Epithelial cell of esophagus (primary cell): ENCODE measurements around the gene BCL2L2.
A peak's percentile ranks its signal among the peaks of the same experiment; 100 is the strongest.

Experiments
- DNase-seq: peaks from one replicate; pipeline ENCODE4 v3.0.0; 2010; ENCODE audit warnings: low read depth
- H3K4me3 ChIP-seq: 2 replicates; pipeline ENCODE4 v1.5.1; 2011; ENCODE audit warnings: mild to moderate bottlenecking, low read length, control low read depth
- TF ChIP-seq, protein P1 (sequence below): IDR thresholded peaks from 2 replicates; pipeline ENCODE4 v1.5.1; 2011; ENCODE audit warnings: low read depth, mild to moderate bottlenecking, low read length, control low read depth, inconsistent platforms; ENCODE audit not compliant: insufficient read depth; ENCODE audit errors: missing control alignments

Gene BCL2L2

DNA sequence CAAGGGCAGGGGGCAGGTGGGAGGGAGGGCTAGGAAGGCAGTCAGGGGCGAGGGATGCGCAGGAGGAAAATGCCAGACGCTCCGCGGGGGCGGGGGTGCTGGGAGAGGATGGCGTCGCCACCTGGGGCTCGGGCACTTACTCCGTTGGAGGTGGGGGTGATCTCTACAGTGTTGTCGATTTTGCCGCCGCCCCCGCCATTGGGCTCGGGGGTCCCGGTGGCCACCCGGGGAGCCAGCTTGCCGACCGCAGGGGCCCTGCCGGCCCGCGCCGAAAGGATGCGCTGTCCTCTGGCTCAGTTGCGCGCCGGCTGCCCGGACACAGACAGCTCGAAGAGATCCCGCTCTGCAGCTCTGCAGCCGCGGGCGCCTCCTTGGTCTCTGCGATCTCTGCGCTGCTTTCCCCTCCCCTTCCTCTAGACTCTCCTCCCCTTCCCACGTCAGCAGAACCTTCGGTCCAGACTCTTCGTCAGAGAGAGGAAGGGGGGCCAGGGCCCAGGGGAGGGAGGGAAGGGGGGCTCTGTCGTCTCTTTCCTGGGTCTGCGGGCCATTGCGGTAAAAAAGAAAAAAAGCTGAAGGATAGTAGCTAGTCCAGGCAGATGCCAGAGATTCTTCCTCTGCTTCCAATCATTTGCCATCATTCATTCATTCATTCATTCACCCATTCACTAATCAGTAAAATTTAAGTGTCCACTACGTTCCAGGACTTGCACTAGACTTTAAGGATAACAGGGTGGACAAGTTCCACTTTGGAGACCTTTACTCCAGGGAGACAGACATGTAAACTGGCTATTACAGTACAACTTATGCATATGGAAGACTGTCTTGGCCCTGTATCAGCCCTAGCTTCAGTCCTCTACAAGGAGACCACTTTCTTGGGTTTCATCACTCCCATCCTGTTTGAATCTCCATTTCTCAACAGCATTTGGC lies 46.1 kb downstream of the BCL2L2 start, which contains the start of gene SLC22A17:
SLC22A17 (minus strand) TSS at position 382 of the 927 bp plus-strand sequence.
- H3K4me3 ChIP-seq = peak within 1 kb of the TSS; percentile 48
- TF ChIP-seq, protein P1, sequence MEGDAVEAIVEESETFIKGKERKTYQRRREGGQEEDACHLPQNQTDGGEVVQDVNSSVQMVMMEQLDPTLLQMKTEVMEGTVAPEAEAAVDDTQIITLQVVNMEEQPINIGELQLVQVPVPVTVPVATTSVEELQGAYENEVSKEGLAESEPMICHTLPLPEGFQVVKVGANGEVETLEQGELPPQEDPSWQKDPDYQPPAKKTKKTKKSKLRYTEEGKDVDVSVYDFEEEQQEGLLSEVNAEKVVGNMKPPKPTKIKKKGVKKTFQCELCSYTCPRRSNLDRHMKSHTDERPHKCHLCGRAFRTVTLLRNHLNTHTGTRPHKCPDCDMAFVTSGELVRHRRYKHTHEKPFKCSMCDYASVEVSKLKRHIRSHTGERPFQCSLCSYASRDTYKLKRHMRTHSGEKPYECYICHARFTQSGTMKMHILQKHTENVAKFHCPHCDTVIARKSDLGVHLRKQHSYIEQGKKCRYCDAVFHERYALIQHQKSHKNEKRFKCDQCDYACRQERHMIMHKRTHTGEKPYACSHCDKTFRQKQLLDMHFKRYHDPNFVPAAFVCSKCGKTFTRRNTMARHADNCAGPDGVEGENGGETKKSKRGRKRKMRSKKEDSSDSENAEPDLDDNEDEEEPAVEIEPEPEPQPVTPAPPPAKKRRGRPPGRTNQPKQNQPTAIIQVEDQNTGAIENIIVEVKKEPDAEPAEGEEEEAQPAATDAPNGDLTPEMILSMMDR = no peak
- peak; percentile 74 for DNase-seq

DNA sequence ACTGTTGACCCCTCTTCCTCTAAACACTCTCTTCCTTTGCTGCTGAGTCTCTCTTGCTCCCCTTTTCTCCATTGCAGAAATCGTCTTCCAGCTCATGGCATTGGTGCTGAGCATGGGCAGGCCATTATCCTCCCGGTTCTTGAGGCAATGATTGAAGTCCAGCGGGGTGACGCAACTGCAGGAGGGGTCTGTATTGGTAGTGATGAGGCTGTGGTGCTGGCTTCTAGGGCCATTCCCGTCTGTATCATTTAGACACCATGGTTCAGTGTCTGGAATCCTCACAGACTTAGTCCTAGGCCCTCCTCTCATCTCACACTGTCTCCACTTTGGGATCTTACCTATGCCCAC lies 46.8 kb downstream of the BCL2L2 start:
- TF ChIP-seq, protein P1 = no peak
- no peak overlapping the region for H3K4me3 ChIP-seq
- no peak for DNase-seq

DNA sequence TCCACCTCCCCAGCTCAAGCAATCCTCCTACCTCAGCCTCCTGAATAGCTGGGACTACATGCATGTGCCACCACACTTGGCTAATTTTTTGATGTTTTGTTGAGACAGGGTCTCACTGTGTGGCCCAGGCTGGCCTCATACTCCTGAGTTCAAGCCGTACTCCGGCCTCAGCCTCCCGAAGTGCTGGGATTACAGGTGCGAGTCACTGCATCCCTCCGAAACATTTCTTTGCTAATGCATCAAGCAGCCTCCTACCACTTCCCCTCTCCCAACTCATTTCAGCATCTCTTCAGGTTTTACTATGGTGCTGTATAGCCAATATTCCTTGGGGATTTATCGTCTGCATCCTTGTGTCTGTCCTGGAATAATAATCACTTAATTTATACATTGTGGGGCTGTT lies 48.4 kb downstream of the BCL2L2 start:
- no peak for DNase-seq
- TF ChIP-seq, protein P1 = no peak
- no peak overlapping the region for H3K4me3 ChIP-seq

DNA sequence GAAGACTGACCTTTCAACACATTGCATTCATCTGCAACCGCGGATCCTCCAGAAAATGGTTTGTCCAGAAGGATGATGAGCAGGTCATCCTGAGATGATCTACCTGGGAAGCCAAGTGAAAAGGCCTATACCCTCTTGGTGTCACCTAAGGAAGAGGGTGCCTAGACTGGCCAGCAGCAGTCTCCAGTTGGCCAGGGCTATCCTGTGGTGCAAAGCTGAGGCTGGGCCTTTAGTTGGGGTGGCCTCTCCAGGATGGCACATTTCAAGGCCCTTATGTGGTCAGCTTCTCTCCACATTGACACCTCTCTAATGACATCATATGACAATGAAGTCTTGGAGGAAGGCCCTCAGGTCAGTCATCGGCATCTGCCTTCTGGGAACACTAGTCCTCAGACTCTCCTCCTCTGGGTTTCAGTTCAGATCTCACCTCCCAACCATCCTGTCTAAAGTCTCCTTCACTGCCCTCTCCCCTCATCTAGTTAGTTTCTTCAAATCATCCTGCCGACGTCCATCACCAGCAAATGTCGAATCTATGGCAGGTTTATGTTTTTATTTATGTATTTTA lies 49.3 kb downstream of the BCL2L2 start:
- no peak overlapping the region for H3K4me3 ChIP-seq
- no peak for DNase-seq
- TF ChIP-seq, protein P1 = no peak

DNA sequence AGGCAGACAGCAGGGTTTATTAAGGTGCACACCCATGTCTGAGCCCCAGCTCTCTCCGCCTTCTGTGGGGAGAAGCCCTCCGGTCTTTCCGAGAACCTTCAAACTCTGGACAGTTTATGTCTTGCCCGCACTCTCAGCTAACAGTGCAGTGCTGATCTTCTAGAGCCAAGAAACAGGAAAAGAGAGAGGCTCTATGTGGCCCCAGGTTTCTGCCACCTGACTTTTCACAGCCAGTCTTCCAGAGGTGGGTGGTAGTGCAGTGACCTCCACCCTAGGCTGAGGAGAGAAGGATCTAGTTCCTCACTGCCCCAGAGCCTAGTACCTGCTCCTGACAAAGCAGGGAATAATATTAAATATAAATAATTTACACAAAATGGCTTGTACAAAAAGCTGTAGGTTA lies 50.0 kb downstream of the BCL2L2 start:
- no peak for DNase-seq
- no peak overlapping the region for H3K4me3 ChIP-seq
- TF ChIP-seq, protein P1 = no peak

DNA sequence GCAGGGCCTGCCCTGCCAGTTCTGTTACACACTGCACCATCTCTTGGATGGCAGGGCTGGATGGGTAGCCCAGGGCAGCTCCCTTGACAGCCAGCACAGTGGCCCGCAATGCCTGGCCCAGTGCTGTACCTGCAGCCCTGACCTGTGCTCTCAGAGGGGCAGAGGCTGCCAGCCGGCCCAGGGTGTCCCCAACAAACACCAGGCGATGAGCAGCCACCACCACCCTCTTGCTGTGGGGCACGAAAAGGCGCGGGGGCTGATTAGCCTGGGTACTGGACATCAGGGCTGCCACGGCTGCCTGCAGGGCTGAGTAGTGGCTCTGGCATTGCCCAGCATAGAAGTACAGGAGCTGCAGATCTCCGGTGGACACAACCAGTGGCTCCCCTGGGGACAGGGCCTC lies 50.6 kb downstream of the BCL2L2 start:
- no peak overlapping the region for H3K4me3 ChIP-seq
- TF ChIP-seq, protein P1 = no peak
- DNase-seq = no peak

DNA sequence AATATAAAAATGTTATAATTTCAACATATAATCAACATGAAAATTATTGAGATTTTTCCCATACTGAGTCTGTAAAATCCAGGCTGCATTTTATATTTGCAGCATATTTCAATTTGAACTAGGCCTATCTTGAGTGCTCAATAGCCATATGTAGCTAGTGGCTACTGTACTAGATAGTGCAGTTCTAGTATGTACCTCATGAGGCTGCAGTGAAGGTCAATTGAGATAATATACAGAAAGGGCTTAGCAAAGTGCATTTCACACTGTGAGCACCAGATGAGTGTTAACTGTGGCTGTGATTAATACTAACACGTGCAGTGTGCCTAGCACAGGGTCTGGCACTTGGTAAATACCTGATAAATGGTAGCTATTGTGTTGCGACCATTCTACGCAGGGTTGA lies 51.4 kb downstream of the BCL2L2 start:
- no peak for DNase-seq
- TF ChIP-seq, protein P1 = no peak
- H3K4me3 ChIP-seq = no peak overlapping the region
